PC-9 (cell line): ENCODE results near the gene FRZB. TPM values are rescaled to one million over a fixed set of nuclear protein-coding genes. Genes with fewer than 3 reads are reported as not detected.
"Not testable (repeated sequence)": the region's sequence is repeated elsewhere in the genome, so short reads cannot be mapped to it uniquely, and the experiment has no call there.

ENCODE experiments used
- BruUV-seq: library from RNA; stranded (reverse); fragments of 400-500 nt; replicated peaks from 2 replicates; lab custom pipeline; 2021; lab: Mats Ljungman, UMichigan
- CTCF ChIA-PET: fragments of 300-600 bp; sonication (Branson Sonifier 250); formaldehyde crosslinking; loops from one replicate; lab custom pipeline; 2022; ENCODE audit warnings: antibody characterized with exemption; lab: Charles Lee
- POLR2A ChIA-PET: fragments of 300-600 bp; sonication (Branson Sonifier 250); formaldehyde crosslinking; loops from one replicate; lab custom pipeline; 2022; ENCODE audit warnings: antibody characterized with exemption; ENCODE audit not compliant: unreplicated experiment; lab: Charles Lee
- DNase-seq, 2 experiments: peaks; one replicate each; pipeline versions ENCODE4 v3.0.0 to v3.0.0-alpha.2; 2015 to 2022; ENCODE audit warnings: mixed read lengths in 1 of 2
- H2AFZ ChIP-seq: fragments of 200-600 bp; sonication (generic); 2 replicates; pipeline ENCODE4 v1.8.1; 2017; ENCODE audit warnings: antibody characterized with exemption
- H3F3A ChIP-seq: fragments of 200-600 bp; sonication (generic); 2 replicates; pipeline ENCODE4 v1.8.1; 2017; ENCODE audit warnings: antibody characterized with exemption, mild to moderate bottlenecking, low read depth; ENCODE audit not compliant: insufficient read depth
- H3K27ac ChIP-seq: fragments of 200-600 bp; sonication (generic); 2 replicates; pipeline ENCODE4 v1.6.1; 2016; ENCODE audit warnings: mixed run types
- H3K27me3 ChIP-seq: fragments of 200-600 bp; sonication (generic); 2 replicates; pipeline ENCODE4 v1.6.1; 2016; ENCODE audit warnings: low read depth, mixed run types; ENCODE audit not compliant: insufficient read depth
- H3K36me3 ChIP-seq: fragments of 200-600 bp; sonication (generic); 2 replicates; pipeline ENCODE4 v1.6.1; 2016; ENCODE audit warnings: low read depth, mixed run types
- H3K4me1 ChIP-seq: fragments of 200-600 bp; sonication (generic); replicated peaks from 2 replicates; pipeline ENCODE4 v1.6.1; 2016; ENCODE audit warnings: mixed run types; ENCODE audit not compliant: insufficient read depth
- H3K4me2 ChIP-seq: fragments of 200-600 bp; sonication (generic); 2 replicates; pipeline ENCODE4 v1.6.1; 2017; ENCODE audit warnings: mixed run types
- H3K4me3 ChIP-seq: fragments of 200-600 bp; sonication (generic); 2 replicates; pipeline ENCODE4 v1.6.1; 2016; ENCODE audit warnings: mixed run types
- H3K79me2 ChIP-seq: fragments of 200-600 bp; sonication (generic); 2 replicates; pipeline ENCODE4 v1.6.1; 2017; ENCODE audit warnings: low read depth, mixed run types
- H3K9me2 ChIP-seq: fragments of 200-600 bp; sonication (generic); 2 replicates; pipeline ENCODE4 v1.8.1; 2017; ENCODE audit warnings: mild to moderate bottlenecking; ENCODE audit not compliant: insufficient read depth
- H3K9me3 ChIP-seq: fragments of 200-600 bp; sonication (generic); 2 replicates; pipeline ENCODE4 v1.8.1; 2016; ENCODE audit warnings: low read depth; ENCODE audit not compliant: insufficient read depth
- H4K20me1 ChIP-seq: fragments of 200-600 bp; sonication (generic); 2 replicates; pipeline ENCODE4 v1.8.1; 2017; ENCODE audit not compliant: insufficient read depth
- EZH2 ChIP-seq: fragments of 200-600 bp; sonication (generic); IDR thresholded peaks from 2 replicates; pipeline ENCODE4 v1.8.0; 2017; ENCODE audit warnings: antibody characterized with exemption, low read depth
- intact Hi-C: fragments of 100-400 bp; cut with micrococcal nuclease; formaldehyde crosslinking; loops from one replicate; pipeline ENCODE4 v1.10.0; 2022; ENCODE audit not compliant: unreplicated experiment
- total RNA-seq: library from RNA; stranded (reverse); gene quantifications from 2 replicates; pipeline ENCODE4 v1.2.3, GENCODE V29; 2021
- TF ChIP-seq, protein P1 (sequence below): fragments of 200-600 bp; sonication (generic); conservative IDR thresholded peaks from 2 replicates; pipeline ENCODE4 v1.6.1; 2017; ENCODE audit warnings: mixed run types, antibody characterized with exemption, mild to moderate bottlenecking, moderate library complexity

Gene FRZB
- total RNA-seq, 1 experiment from 2014 or later = 0.15 TPM

DNA sequence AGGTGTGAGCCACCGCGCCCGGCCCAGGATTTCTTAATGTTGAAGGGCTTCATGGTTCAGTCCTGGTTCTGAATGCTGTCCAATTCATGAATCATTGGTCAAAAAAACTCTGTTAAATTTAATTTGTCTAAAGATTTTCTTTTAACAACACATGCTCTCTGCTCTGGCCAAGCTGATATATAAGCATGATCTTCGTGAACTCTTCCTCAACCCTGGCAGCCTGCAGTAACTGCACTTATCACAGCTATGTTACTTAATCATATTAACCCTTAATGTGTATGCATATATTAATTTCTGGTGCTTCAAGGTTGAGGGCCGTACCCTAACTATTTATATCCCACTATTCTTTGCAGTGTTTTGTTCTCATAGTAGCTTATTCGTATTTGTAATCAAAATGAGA, 29.4 kb upstream of the FRZB start:
- Histone ChIP-seq H3K9me2 (peaks cover 3% of the 10 kb centered on the region; the same call in 1 of the 2 replicates), H3K4me3 (no peak overlapping the region), H3K9me3 (no peaks in the 10 kb centered on the region), H3K4me1 (no peaks in the 10 kb centered on the region), H3F3A (no peaks in the 10 kb centered on the region), H3K27me3 (no peaks in the 10 kb centered on the region), H3K4me2 (no peak overlapping the region), H4K20me1 (no peaks in the 10 kb centered on the region), H3K79me2 (no peaks in the 10 kb centered on the region), H3K27ac (no peak overlapping the region), H2AFZ (no peak overlapping the region), H3K36me3 (no peaks in the 10 kb centered on the region)
- no peak for TF ChIP-seq EZH2
- POLR2A ChIA-PET = interaction anchor here (0.7 kb wide), 1 partner anchor 1609 kb away, joined by 8 read pairs; no protein-coding TSS in a partner anchor
- intact Hi-C loops = no loop called here
- no peak for DNase-seq
- CTCF ChIA-PET = no interaction called here
- no TSS peak for BruUV-seq

DNA sequence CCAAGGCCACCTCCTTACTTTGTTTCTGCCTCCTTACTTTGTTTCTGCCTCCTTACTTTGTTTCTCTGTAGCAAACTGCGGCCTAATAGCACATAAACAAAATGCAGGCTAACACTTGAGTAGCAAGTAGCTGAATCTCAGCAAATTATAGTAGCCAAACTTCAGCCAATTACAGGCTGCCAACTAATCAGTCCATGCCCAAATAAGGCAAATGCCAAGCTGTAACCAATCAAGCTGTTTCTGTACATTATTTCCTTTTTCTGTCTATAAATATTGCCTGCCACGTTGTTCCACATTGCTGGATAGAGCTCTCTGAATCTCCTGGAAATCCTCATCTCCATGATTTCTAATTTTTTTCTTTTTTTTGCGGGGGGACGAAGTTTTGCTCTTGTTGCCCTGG, 28.7 kb upstream of the FRZB start:
- intact Hi-C loops = no loop called here
- H3K4me3 ChIP-seq = no peak overlapping the region
- CTCF ChIA-PET = no interaction called here

DNA sequence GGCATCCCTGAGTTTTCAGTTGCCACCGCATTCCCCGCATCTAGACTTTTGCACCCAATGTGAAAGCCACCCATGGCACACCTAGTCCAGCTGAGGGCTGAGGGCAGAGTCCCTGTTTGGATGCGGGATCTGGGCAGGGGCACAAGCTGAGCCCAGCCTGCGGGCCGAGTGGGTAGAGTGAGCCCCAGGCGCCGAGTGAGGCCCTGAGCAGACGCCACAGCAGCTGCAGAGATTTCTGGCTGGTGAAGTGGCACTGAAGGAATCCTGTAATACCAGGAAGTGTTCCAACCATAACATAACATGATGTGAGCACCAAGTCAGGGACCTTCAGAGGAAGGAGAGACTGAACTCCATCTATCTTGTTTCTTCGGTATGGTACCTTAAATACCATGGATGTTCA, 27.7 kb upstream of the FRZB start:
- Histone ChIP-seq H3F3A (no peaks in the 10 kb centered on the region), H3K4me3 (no peak overlapping the region), H3K4me2 (no peak overlapping the region), H3K27ac (no peak overlapping the region), H4K20me1 (no peaks in the 10 kb centered on the region), H3K4me1 (no peaks in the 10 kb centered on the region), H3K9me3 (no peaks in the 10 kb centered on the region), H2AFZ (no peak overlapping the region), H3K27me3 (no peaks in the 10 kb centered on the region), H3K36me3 (no peaks in the 10 kb centered on the region), H3K79me2 (no peaks in the 10 kb centered on the region), H3K9me2 (peaks cover 3% of the 10 kb centered on the region; the same call in 1 of the 2 replicates)
- ChIA-PET CTCF (interaction anchor here (0.6 kb wide), 1 partner anchor 266 kb away, joined by 4 read pairs; no protein-coding TSS in a partner anchor), POLR2A (interaction anchor here (0.6 kb wide), 1 partner anchor 34 kb away, joined by 7 read pairs; no protein-coding TSS in a partner anchor)
- TF ChIP-seq, protein P1, sequence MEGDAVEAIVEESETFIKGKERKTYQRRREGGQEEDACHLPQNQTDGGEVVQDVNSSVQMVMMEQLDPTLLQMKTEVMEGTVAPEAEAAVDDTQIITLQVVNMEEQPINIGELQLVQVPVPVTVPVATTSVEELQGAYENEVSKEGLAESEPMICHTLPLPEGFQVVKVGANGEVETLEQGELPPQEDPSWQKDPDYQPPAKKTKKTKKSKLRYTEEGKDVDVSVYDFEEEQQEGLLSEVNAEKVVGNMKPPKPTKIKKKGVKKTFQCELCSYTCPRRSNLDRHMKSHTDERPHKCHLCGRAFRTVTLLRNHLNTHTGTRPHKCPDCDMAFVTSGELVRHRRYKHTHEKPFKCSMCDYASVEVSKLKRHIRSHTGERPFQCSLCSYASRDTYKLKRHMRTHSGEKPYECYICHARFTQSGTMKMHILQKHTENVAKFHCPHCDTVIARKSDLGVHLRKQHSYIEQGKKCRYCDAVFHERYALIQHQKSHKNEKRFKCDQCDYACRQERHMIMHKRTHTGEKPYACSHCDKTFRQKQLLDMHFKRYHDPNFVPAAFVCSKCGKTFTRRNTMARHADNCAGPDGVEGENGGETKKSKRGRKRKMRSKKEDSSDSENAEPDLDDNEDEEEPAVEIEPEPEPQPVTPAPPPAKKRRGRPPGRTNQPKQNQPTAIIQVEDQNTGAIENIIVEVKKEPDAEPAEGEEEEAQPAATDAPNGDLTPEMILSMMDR = no peak
- no peak for TF ChIP-seq EZH2
- no TSS peak for BruUV-seq
- DNase-seq = no peak
- intact Hi-C loops = no loop called here

More for the DNA sequence above, 28.7 kb upstream of the FRZB start:
- Histone ChIP-seq H3K27ac (no peak overlapping the region), H3K9me2 (peaks cover 3% of the 10 kb centered on the region; the same call in 1 of the 2 replicates), H2AFZ (no peak overlapping the region), H3K36me3 (no peaks in the 10 kb centered on the region), H4K20me1 (no peaks in the 10 kb centered on the region), H3K27me3 (no peaks in the 10 kb centered on the region), H3K4me1 (no peaks in the 10 kb centered on the region), H3K79me2 (no peaks in the 10 kb centered on the region), H3K9me3 (no peaks in the 10 kb centered on the region), H3F3A (no peaks in the 10 kb centered on the region), H3K4me2 (no peak overlapping the region)
- POLR2A ChIA-PET = interaction anchor here (0.7 kb wide), 1 partner anchor 1608 kb away, joined by 8 read pairs; no protein-coding TSS in a partner anchor
- DNase-seq = no peak
- TF ChIP-seq, protein P1 = no peak
- no peak for TF ChIP-seq EZH2
- no TSS peak for BruUV-seq

DNA sequence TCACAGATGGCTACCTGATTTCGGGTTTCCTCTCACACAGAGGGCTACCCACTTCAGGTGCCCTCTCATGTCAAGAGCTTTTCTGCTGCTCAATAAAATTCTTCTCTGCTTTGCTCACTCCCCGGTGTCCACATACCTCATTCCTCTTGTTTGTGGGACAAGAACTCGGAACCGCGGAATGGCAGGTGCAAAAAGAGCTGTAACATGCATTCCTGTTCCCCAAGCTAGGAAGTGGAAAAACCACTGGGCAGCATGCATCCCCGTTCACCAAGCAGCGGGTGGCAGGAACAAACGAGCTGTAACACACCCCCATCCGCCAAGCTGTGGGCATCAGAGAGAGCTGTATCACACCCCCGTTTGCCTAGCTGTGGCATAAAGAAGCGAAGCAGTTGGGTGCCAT, 27.2 kb upstream of the FRZB start:
- intact Hi-C loops = no loop called here
- H3K36me3 ChIP-seq = no peaks in the 10 kb centered on the region
- no peak overlapping the region for H3K4me2 ChIP-seq
- H3K27me3 ChIP-seq = no peaks in the 10 kb centered on the region
- H3K9me2 ChIP-seq = peaks cover 3% of the 10 kb centered on the region; the same call in 1 of the 2 replicates
- no peaks in the 10 kb centered on the region for H3F3A ChIP-seq
- no peaks in the 10 kb centered on the region for H3K9me3 ChIP-seq
- no peaks in the 10 kb centered on the region for H4K20me1 ChIP-seq
- TF ChIP-seq EZH2 = no peak
- TF ChIP-seq, protein P1 = no peak
- CTCF ChIA-PET = no interaction called here
- BruUV-seq = no TSS peak
- H3K4me1 ChIP-seq = no peaks in the 10 kb centered on the region
- no peak overlapping the region for H2AFZ ChIP-seq
- DNase-seq = no peak
- no peaks in the 10 kb centered on the region for H3K79me2 ChIP-seq
- H3K27ac ChIP-seq = no peak overlapping the region
- no peak overlapping the region for H3K4me3 ChIP-seq
- POLR2A ChIA-PET = no interaction called here

DNA sequence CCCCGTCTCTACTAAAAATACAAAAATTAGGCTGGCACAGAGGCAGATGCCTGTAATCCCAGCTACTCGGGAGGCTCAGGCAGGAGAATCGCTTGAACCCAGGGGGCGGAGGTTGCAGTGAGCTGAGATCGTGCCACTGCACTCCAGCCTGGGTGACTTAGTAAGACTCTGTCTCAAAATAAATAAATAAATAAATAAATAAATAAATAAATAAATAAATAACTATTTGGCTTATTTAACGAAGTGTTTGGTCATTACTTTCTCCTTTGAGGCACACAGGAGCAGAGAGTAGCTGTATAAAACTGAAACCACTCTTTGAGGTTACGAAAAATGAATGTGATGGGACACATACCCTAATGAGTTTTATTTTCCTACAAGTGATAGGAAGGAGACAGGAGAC, 26.6 kb upstream of the FRZB start:
- H3K27me3 ChIP-seq, BruUV-seq, H3K4me3 ChIP-seq, H2AFZ ChIP-seq, DNase-seq, H3K79me2 ChIP-seq, H3K36me3 ChIP-seq, intact Hi-C loops, CTCF ChIA-PET, H3F3A ChIP-seq, H3K4me1 ChIP-seq, H3K9me3 ChIP-seq, H3K4me2 ChIP-seq, H3K27ac ChIP-seq, H3K9me2 ChIP-seq, H4K20me1 ChIP-seq, POLR2A ChIA-PET: not testable (repeated sequence)
